Measurements from ENCODE around the gene ZNF417.

The ZNF417 gene

DNA sequence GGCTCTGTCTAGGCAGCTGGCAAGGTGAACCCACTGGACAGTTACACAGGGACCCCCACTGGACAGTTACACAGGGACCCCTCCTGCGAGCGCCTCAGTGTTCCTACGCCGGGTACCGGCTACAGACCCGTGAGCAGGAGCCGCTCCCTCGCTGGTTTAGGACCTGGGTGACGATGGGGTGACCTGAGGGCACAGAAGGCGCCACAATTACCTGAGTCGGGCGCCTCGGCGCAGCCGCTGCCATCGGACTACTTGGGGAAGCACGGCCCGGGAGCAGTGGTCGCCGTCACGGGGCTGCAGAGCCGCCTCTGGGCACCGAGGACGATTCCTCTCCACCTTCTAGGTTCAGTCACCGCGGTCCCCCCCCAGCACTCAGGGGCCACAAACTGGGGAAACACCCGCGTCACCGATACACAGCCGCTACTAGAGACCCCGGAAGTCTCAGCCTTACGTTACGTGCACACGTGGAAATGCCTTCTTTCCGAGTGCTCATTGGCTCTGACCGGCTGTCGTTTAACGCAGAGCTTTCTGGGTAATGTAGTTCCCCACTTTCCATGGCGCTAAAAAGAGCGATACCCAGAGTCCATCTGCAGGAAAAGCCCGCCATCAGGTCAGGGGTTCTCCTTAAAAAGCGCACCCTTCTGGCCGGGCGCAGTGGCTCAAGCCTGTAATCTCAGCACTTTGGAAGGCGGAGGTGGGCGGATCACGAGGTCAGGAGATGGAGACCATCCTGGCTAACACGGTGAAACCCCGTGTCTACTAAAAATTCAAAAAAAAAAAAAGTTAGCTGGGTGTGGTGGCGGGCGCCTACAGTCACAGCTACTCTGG, at the start of gene ZNF417:
Gene ZNF417, minus strand, starts transcription at position 425 of the 828 bp plus-strand sequence. Its CDS starts 181 bp downstream, at position 244.
- H3K4me3 ChIP-seq (replicated peaks in 1 of 2; ENCODE audit: low read depth in 2 of 2, low read length in 2 of 2): peak within 1 kb of the TSS; percentile 61 to 81
- peak; percentile 96 to 97 for DNase-seq (ENCODE audit: low read depth in 2 of 2)
- TF ChIP-seq, protein P1, sequence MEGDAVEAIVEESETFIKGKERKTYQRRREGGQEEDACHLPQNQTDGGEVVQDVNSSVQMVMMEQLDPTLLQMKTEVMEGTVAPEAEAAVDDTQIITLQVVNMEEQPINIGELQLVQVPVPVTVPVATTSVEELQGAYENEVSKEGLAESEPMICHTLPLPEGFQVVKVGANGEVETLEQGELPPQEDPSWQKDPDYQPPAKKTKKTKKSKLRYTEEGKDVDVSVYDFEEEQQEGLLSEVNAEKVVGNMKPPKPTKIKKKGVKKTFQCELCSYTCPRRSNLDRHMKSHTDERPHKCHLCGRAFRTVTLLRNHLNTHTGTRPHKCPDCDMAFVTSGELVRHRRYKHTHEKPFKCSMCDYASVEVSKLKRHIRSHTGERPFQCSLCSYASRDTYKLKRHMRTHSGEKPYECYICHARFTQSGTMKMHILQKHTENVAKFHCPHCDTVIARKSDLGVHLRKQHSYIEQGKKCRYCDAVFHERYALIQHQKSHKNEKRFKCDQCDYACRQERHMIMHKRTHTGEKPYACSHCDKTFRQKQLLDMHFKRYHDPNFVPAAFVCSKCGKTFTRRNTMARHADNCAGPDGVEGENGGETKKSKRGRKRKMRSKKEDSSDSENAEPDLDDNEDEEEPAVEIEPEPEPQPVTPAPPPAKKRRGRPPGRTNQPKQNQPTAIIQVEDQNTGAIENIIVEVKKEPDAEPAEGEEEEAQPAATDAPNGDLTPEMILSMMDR (IDR thresholded peaks at IDR 0.05; ENCODE audit: low read depth, low read length): peak; percentile 18

DNA sequence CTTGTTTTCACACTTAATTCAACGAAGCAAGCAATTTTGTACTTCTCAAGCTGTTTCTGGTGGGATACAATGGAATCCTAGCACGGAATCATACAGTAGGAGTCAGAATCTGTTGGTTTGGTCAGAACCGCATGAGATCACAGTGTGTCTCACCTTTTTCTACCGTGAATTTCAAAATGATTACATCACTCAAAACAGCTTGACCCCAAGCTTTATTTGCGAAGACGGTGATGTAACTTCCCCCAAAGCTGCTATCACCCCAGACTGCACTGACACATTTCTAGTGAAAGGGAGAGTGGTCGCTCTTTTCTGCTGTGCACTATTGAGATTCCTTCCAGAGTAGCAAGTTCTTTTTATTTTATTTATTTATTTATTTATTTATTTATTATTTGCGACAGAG, 48.4 kb upstream of the ZNF417 start:
- H3K4me3 ChIP-seq (replicated peaks in 1 of 2; ENCODE audit: low read depth in 2 of 2, low read length in 2 of 2): no peak overlapping the region
- TF ChIP-seq, protein P1 (IDR thresholded peaks at IDR 0.05; ENCODE audit: low read depth, low read length): no peak
- DNase-seq (ENCODE audit: low read depth in 2 of 2): no peak

DNA sequence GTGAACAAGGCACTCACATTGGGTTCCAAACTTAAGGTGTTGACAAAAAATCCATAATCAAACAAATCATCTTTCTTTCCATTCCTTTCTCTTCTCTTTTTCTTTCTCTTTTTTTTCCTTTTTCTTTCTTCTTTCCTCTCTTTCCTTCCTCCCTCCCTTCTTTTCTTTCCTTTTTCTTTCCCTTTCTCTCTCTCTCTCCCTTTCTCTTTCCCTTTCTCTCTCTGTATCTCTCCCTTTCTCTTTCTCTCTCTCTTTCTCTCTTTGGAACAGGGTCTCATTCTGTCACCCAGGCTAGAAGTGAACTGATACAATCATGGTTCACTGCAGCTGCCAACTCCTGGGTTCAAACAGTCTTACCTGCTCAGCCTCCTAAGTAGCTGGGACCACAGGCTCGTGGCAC, 45.4 kb upstream of the ZNF417 start:
- H3K4me3 ChIP-seq (replicated peaks in 1 of 2; ENCODE audit: low read depth in 2 of 2, low read length in 2 of 2): no peak overlapping the region
- DNase-seq (ENCODE audit: low read depth in 2 of 2): no peak
- TF ChIP-seq, protein P1 (IDR thresholded peaks at IDR 0.05; ENCODE audit: low read depth, low read length): no peak

DNA sequence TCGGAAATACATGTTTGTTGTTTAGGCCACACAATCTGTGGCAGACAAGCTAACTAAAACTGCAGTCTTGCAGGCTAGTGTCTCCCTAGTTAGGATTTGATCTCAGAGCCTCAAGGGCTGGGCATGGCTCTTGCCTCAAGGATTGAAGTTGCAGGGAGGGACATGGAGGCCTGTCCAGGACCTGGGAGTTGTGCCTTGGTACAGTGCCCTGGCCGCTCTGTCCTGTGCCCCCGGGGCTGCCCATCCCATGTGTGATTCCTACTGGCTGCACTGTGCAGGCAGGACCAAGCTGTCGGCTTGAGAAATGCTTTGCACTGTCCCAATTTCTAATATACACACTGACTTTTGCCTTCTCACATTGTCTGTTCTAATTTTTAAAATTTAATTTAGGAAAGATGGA, 38.6 kb upstream of the ZNF417 start:
- H3K4me3 ChIP-seq (replicated peaks in 1 of 2; ENCODE audit: low read depth in 2 of 2, low read length in 2 of 2): no peak overlapping the region
- TF ChIP-seq, protein P1 (IDR thresholded peaks at IDR 0.05; ENCODE audit: low read depth, low read length): no peak
- DNase-seq (ENCODE audit: low read depth in 2 of 2): no peak

DNA sequence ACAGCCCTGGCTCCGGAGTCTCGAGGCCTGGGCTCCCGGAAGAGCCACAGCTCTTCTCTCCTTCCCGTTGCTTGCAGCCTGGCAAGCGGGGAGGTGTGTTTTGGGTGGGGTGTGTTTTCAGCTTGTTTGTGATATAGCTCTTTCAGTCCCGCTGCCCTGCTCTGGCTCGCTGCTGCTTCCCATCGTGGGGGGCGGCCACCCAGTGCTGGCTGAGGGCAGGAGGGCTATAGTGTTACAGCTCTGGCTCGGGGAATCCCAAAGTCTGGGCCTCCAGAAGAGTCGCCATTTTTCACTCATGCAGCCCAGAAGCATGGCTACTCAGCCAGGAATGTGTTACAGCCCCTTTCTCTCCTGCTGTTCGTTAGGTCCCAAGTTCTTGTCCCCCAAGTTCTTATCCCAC, 33.3 kb upstream of the ZNF417 start:
- H3K4me3 ChIP-seq (replicated peaks in 1 of 2; ENCODE audit: low read depth in 2 of 2, low read length in 2 of 2): no peak overlapping the region
- TF ChIP-seq, protein P1 (IDR thresholded peaks at IDR 0.05; ENCODE audit: low read depth, low read length): no peak
- no peak for DNase-seq (ENCODE audit: low read depth in 2 of 2)

DNA sequence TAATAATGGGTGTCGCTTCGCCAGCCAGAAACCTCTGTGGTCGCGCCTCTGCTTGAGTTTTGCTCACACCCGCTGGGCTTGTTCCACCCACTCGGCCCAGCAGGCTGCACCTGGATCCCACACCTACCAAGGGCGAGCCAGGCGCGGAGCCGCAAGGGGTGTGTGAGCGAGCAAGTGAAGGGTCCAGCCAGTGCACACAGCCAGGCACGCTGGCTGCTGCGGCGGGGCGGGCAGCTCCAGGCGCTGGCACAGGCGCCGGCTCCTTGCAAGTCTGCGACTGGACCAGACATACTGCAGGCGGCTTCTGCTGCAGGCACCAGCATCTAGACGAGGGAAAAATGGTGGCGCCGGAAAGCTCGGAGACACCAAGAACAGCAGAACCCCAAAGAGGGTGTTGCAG, 32.9 kb upstream of the ZNF417 start:
- no peak for DNase-seq (ENCODE audit: low read depth in 2 of 2)
- no peak overlapping the region for H3K4me3 ChIP-seq (replicated peaks in 1 of 2; ENCODE audit: low read depth in 2 of 2, low read length in 2 of 2)
- TF ChIP-seq, protein P1 (IDR thresholded peaks at IDR 0.05; ENCODE audit: low read depth, low read length): no peak
